K562 treated with DMSO at 1 percent for 48 hours (cell line): ENCODE data around the gene CORIN. TPM values are rescaled to one million over a fixed set of nuclear protein-coding genes. Genes with fewer than 3 reads are reported as not detected.

ENCODE experiments used
- total RNA-seq: library from RNA; unstranded; fragments of 300-600 nt; gene quantifications from 2 replicates; pipeline ENCODE4 v1.2.3, GENCODE V29; 2022; ENCODE audit warnings: low replicate concordance; ENCODE audit errors: extremely low read depth

The CORIN gene, protein sequence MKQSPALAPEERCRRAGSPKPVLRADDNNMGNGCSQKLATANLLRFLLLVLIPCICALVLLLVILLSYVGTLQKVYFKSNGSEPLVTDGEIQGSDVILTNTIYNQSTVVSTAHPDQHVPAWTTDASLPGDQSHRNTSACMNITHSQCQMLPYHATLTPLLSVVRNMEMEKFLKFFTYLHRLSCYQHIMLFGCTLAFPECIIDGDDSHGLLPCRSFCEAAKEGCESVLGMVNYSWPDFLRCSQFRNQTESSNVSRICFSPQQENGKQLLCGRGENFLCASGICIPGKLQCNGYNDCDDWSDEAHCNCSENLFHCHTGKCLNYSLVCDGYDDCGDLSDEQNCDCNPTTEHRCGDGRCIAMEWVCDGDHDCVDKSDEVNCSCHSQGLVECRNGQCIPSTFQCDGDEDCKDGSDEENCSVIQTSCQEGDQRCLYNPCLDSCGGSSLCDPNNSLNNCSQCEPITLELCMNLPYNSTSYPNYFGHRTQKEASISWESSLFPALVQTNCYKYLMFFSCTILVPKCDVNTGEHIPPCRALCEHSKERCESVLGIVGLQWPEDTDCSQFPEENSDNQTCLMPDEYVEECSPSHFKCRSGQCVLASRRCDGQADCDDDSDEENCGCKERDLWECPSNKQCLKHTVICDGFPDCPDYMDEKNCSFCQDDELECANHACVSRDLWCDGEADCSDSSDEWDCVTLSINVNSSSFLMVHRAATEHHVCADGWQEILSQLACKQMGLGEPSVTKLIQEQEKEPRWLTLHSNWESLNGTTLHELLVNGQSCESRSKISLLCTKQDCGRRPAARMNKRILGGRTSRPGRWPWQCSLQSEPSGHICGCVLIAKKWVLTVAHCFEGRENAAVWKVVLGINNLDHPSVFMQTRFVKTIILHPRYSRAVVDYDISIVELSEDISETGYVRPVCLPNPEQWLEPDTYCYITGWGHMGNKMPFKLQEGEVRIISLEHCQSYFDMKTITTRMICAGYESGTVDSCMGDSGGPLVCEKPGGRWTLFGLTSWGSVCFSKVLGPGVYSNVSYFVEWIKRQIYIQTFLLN
- not detected in 2 replicates for total RNA-seq

DNA sequence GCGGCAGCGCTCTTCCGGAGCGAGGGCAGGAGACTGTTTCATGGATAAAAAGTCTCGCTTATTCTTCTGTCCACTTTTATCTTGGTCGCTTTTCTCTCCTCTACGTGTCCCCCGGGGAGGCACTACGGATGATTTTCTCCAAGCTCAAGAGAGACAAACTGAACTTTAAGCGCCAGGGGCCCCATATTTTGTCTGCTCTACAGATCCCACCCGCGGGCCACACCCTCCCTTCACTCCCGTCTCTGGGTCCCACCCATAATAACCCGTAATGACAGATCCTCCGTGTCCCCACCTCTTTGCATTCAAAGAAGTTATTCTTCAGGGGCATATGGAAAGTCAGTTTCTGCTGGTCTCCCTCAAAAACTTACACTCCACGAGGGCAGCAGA is at the start of gene CORIN:
Gene CORIN, minus strand, starts transcription at position 160 of the 387 bp plus-strand sequence. Its CDS starts 118 bp downstream, at position 42.

Other genes with a start within 250 kb of the CORIN start
- not detected in 2 replicates for gene NFXL1, start 76.5 kb upstream of the CORIN start, total RNA-seq
- not detected in 2 replicates for gene CNGA1, start 178.6 kb upstream of the CORIN start, total RNA-seq
- gene NIPAL1, start 178.7 kb upstream of the CORIN start, total RNA-seq, result not detected in 2 replicates